IMR-90 (cell line): ENCODE results near the gene TRIM13. TPM values are rescaled to one million over a fixed set of nuclear protein-coding genes. Genes with fewer than 3 reads are reported as not detected.
"Not testable (repeated sequence)": the region's sequence is repeated elsewhere in the genome, so short reads cannot be mapped to it uniquely, and the experiment has no call there.

Experiments used
- ATAC-seq: fragments of 200-7000 bp; cut with Tn5 transposase; 2 replicates; pipeline ENCODE4 v1.9.1; 2020; ENCODE audit warnings: low read depth, mild to moderate bottlenecking, moderate library complexity
- BruUV-seq: library from RNA; stranded (reverse); fragments of 400-500 nt; replicated peaks from 2 replicates; lab custom pipeline; 2021; lab: Mats Ljungman, UMichigan
- CTCF ChIA-PET: fragments of 300-600 bp; formaldehyde crosslinking; extraction: SDS; loops from one replicate; lab custom pipeline; 2021; ENCODE audit warnings: antibody characterized with exemption; lab: Yijun Ruan, JAX
- POLR2A ChIA-PET: fragments of 300-600 bp; sonication (Branson Sonifier 250); formaldehyde crosslinking; loops from one replicate; lab custom pipeline; 2022; ENCODE audit warnings: antibody characterized with exemption; ENCODE audit not compliant: unreplicated experiment; lab: Charles Lee
- DNase-seq: peaks from one replicate; pipeline ENCODE4 v3.0.0; 2013
- H2AFZ ChIP-seq: replicated peaks from 2 replicates; pipeline ENCODE3; 2013; ENCODE audit warnings: low read length, mild to moderate bottlenecking; ENCODE audit not compliant: poor library complexity
- H2AK5ac ChIP-seq: 2 replicates; pipeline ENCODE4 v1.6.1; 2013; ENCODE audit warnings: low read depth, low read length, inconsistent platforms
- H2AK9ac ChIP-seq: replicated peaks from 2 replicates; pipeline ENCODE3; 2013; ENCODE audit warnings: mild to moderate bottlenecking, low read depth, low read length, moderate library complexity; ENCODE audit not compliant: poor library complexity
- H2BK120ac ChIP-seq: 2 replicates; pipeline ENCODE4 v1.6.1; 2013; ENCODE audit warnings: low read depth, low read length, inconsistent platforms
- H2BK15ac ChIP-seq: 3 replicates; pipeline ENCODE4 v1.6.1; 2013; ENCODE audit warnings: low read depth, low read length, inconsistent platforms
- H2BK20ac ChIP-seq: 2 replicates; pipeline ENCODE4 v1.6.1; 2013; ENCODE audit warnings: low read depth, mild to moderate bottlenecking, inconsistent platforms, low read length, moderate library complexity
- H2BK5ac ChIP-seq: 2 replicates; pipeline ENCODE4 v1.6.1; 2013; ENCODE audit warnings: mild to moderate bottlenecking, low read depth, low read length, inconsistent platforms; ENCODE audit not compliant: poor library complexity, severe bottlenecking
- H3K14ac ChIP-seq: replicated peaks from 2 replicates; pipeline ENCODE4 v1.6.1; 2013; ENCODE audit warnings: low read depth, low read length, inconsistent platforms
- H3K18ac ChIP-seq: 2 replicates; pipeline ENCODE4 v1.6.1; 2013; ENCODE audit warnings: low read depth, low read length, control low read depth
- H3K23ac ChIP-seq: 2 replicates; pipeline ENCODE4 v1.6.1; 2013; ENCODE audit warnings: low read depth, low read length, inconsistent platforms
- H3K27ac ChIP-seq: 2 replicates; pipeline ENCODE4 v1.5.1; 2013; ENCODE audit warnings: mild to moderate bottlenecking, control low read depth, low read length; ENCODE audit not compliant: insufficient read depth
- H3K27me3 ChIP-seq: 2 replicates; pipeline ENCODE4 v1.6.1; 2013; ENCODE audit warnings: low read length; ENCODE audit not compliant: control insufficient read depth, insufficient read depth
- H3K36me3 ChIP-seq: 2 replicates; pipeline ENCODE4 v1.6.1; 2013; ENCODE audit warnings: low read length, mixed read lengths; ENCODE audit not compliant: control insufficient read depth, insufficient read depth
- H3K4ac ChIP-seq: 2 replicates; pipeline ENCODE4 v1.6.1; 2013; ENCODE audit warnings: low read depth, low read length, inconsistent platforms
- H3K4me1 ChIP-seq: 2 replicates; pipeline ENCODE4 v1.6.1; 2013; ENCODE audit warnings: low read length, mixed read lengths; ENCODE audit not compliant: control insufficient read depth, insufficient read depth
- H3K4me2 ChIP-seq: 2 replicates; pipeline ENCODE4 v1.6.1; 2013; ENCODE audit warnings: low read depth, mild to moderate bottlenecking, control low read depth, low read length, moderate library complexity
- H3K4me3 ChIP-seq: 2 replicates; pipeline ENCODE4 v1.5.1; 2013; ENCODE audit warnings: low read depth, mild to moderate bottlenecking, control low read depth, low read length, moderate library complexity; ENCODE audit not compliant: insufficient read depth
- H3K56ac ChIP-seq: 2 replicates; pipeline ENCODE4 v1.6.1; 2013; ENCODE audit warnings: low read length, inconsistent platforms; ENCODE audit not compliant: insufficient read depth; ENCODE audit errors: extremely low read depth
- H3K79me1 ChIP-seq, 2 experiments: 2 replicates each; pipeline ENCODE4 v1.6.1; 2013; ENCODE audit warnings: low read length in 2 of 2, inconsistent platforms in 1 of 2, low read depth in 1 of 2
- H3K9ac ChIP-seq: 2 replicates; pipeline ENCODE4 v1.6.1; 2013; ENCODE audit warnings: low read depth, low read length, control low read depth
- H3K9me1 ChIP-seq: 2 replicates; pipeline ENCODE4 v1.6.1; 2013; ENCODE audit warnings: low read length, inconsistent platforms; ENCODE audit not compliant: insufficient read depth
- H3K9me3 ChIP-seq: 2 replicates; pipeline ENCODE4 v1.6.1; 2013; ENCODE audit warnings: low read length; ENCODE audit not compliant: control insufficient read depth, insufficient read depth
- H4K20me1 ChIP-seq: 2 replicates; pipeline ENCODE4 v1.6.1; 2013; ENCODE audit warnings: low read length, inconsistent platforms; ENCODE audit not compliant: insufficient read depth
- H4K5ac ChIP-seq: 2 replicates; pipeline ENCODE4 v1.6.1; 2013; ENCODE audit warnings: mild to moderate bottlenecking, low read depth, low read length, control low read depth
- H4K8ac ChIP-seq, 2 experiments: 2 replicates each; pipeline ENCODE4 v1.6.1; 2013; ENCODE audit warnings: low read depth in 2 of 2, low read length in 2 of 2, control low read depth in 1 of 2, inconsistent platforms in 1 of 2
- H4K91ac ChIP-seq: 2 replicates; pipeline ENCODE4 v1.6.1; 2013; ENCODE audit warnings: low read depth, low read length, inconsistent platforms; ENCODE audit not compliant: insufficient read depth
- BHLHE40 ChIP-seq: fragments of 150-350 bp; IDR thresholded peaks from 2 replicates; pipeline ENCODE4 v1.6.1; 2016; ENCODE audit warnings: mild to moderate bottlenecking, low read depth, low read length
- MAFK ChIP-seq: IDR thresholded peaks from 2 replicates; pipeline ENCODE4 v1.6.1; 2012; ENCODE audit warnings: low read depth, low read length, improper control_type of control experiment
- WGBS, 2 experiments: methylation state at CpG; one replicate each; pipeline versions ENCODE4 v1.1.5 to v1.1.7; 2013; ENCODE audit warnings: missing lambda C conversion rate in 2 of 2; ENCODE audit not compliant: insufficient read length in 1 of 2; ENCODE audit errors: extremely low coverage in 2 of 2; 5-methylcytosine and 5-hydroxymethylcytosine counted together
- dilution Hi-C: fragments of 300-500 bp; cut with HindIII; formaldehyde crosslinking; loops from one replicate; pipeline ENCODE4 v1.14.3; 2018; ENCODE audit warnings: low sequenced_read_pairs; ENCODE audit not compliant: unreplicated experiment
- in situ Hi-C: fragments of 300-500 bp; cut with MboI; formaldehyde crosslinking; loops from 3 replicates; pipeline ENCODE4 v1.14.3; 2019; ENCODE audit warnings: low sequenced_read_pairs, inconsistent platforms, mixed read lengths
- intact Hi-C: fragments of 100-400 bp; cut with micrococcal nuclease; formaldehyde crosslinking; loops from 2 replicates; pipeline ENCODE4 v1.10.0; 2022
- polyA plus RNA-seq, 3 experiments: library from polyadenylated mRNA; depleted of rRNA; stranded (reverse); fragments of >200 nt; gene quantifications; 2 replicates each; pipeline ENCODE4 v1.2.3, GENCODE V29; 2012; ENCODE audit warnings: low replicate concordance in 1 of 3
- total RNA-seq: library from RNA; depleted of rRNA; stranded (reverse); fragments of >200 nt; gene quantifications from 2 replicates; pipeline ENCODE4 v1.2.3, GENCODE V29; 2012

TRIM13 gene
- total and polyA plus RNA-seq, 2 of the 4 experiments (the other 2 are of a cell fraction) = 12.0 to 20.1 TPM

DNA sequence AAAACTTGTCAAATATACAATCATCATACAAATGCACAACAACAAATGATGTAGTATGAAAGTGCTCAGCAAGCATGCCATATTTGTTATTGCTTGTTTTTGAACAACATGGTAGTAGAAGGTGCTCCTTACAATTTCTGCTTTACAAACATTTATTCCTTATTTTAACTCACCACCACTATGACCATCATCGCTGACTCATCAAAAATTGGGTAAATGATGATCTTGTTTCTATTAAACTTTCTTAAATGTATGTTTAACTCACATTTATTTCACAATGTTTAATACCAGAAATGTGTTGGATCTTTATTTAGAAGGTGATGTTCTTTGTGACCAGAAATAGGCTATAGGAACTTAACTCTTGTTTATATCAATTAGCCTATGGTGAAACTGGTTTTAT is 63.9 kb downstream of the TRIM13 start:
- H3K4me1 ChIP-seq = no peaks in the 10 kb centered on the region
- no peak overlapping the region for H3K9ac ChIP-seq
- H4K91ac ChIP-seq = no peak overlapping the region
- peaks cover 12% of the 10 kb centered on the region for H3K36me3 ChIP-seq
- no peak for ATAC-seq
- intact Hi-C loops = no loop called here
- no peak overlapping the region for H2BK5ac ChIP-seq
- no peak overlapping the region for H3K4ac ChIP-seq
- peaks cover 6% of the 10 kb centered on the region; the same call in 1 of the 2 replicates for H3K9me1 ChIP-seq
- H3K18ac ChIP-seq = no peak overlapping the region
- TF ChIP-seq BHLHE40 (no peak), MAFK (peak; percentile 100)
- no peak for DNase-seq
- ChIA-PET CTCF (no interaction called here), POLR2A (no interaction called here)
- WGBS, 2 experiments = no CpG with 5 or more reads among the region's 1 CpG
- dilution Hi-C loops = no loop called here
- no peak overlapping the region for H4K8ac ChIP-seq
- no peak overlapping the region for H3K56ac ChIP-seq
- no peak overlapping the region for H2BK120ac ChIP-seq
- peaks cover 3% of the 10 kb centered on the region; the same call in 1 of the 2 replicates for H4K20me1 ChIP-seq
- H2AK9ac ChIP-seq = no peak overlapping the region
- H3K9me3 ChIP-seq = no peaks in the 10 kb centered on the region
- in situ Hi-C loops = no loop called here
- H2AFZ ChIP-seq = no peak overlapping the region
- H3K23ac ChIP-seq = no peak overlapping the region
- BruUV-seq = no TSS peak
- H2BK20ac ChIP-seq = no peak overlapping the region
- no peak overlapping the region for H2BK15ac ChIP-seq
- H3K4me2 ChIP-seq = no peak overlapping the region
- no peak overlapping the region for H3K14ac ChIP-seq
- H3K79me1 ChIP-seq = peaks cover 26 to 43% of the 10 kb centered on the region in 2 experiments
- no peak overlapping the region for H2AK5ac ChIP-seq
- no peak overlapping the region for H4K5ac ChIP-seq
- no peak overlapping the region for H3K27ac ChIP-seq
- H3K4me3 ChIP-seq = no peak overlapping the region
- no peaks in the 10 kb centered on the region for H3K27me3 ChIP-seq

DNA sequence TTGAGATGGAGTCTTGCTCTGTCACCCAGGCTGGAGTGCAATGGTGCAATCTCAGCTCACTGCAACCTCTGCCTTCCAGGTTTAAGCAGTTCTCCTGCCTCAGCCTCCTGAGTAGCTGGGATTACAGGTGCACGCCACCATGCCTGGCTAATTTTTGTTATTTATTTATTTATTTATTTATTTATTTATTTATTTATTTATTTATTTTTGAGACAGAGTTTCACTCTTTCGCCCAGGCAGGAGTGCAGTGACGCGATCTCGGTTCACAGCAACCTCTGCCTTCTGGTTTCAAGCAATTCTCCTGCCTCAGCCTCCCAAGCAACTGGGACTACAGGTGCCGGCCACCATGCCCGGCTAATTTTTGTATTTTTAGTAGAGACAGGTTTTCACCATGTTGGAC is 65.5 kb downstream of the TRIM13 start:
- H4K91ac ChIP-seq, H4K20me1 ChIP-seq, H3K9ac ChIP-seq, H2BK20ac ChIP-seq, H2AFZ ChIP-seq, H3K27ac ChIP-seq, H3K4me1 ChIP-seq, H3K4ac ChIP-seq, H2AK9ac ChIP-seq, H4K8ac ChIP-seq, H3K56ac ChIP-seq, H4K5ac ChIP-seq, dilution Hi-C loops, POLR2A ChIA-PET, H2BK120ac ChIP-seq, H2BK15ac ChIP-seq, H3K23ac ChIP-seq, DNase-seq, ATAC-seq, H3K18ac ChIP-seq, intact Hi-C loops, H3K14ac ChIP-seq, H3K4me2 ChIP-seq, in situ Hi-C loops, H3K27me3 ChIP-seq, BruUV-seq, H2AK5ac ChIP-seq, H3K4me3 ChIP-seq, H3K9me3 ChIP-seq, H2BK5ac ChIP-seq: not testable (repeated sequence)
- Histone ChIP-seq H3K79me1 (peaks cover 26 to 40% of the 10 kb centered on the region in 2 experiments), H3K9me1 (peaks cover 10% of the 10 kb centered on the region), H3K36me3 (peaks cover 17% of the 10 kb centered on the region)
- CTCF ChIA-PET = interaction anchor here (1.0 kb wide), 1 partner anchor 10 kb away, joined by 3 read pairs; no protein-coding TSS in a partner anchor
- no CpG with 5 or more reads among the region's 7 CpGs for WGBS, 2 experiments
